Measurements from ENCODE around the gene PLXNA2. TPM values are rescaled to one million over a fixed set of nuclear protein-coding genes. Genes with fewer than 3 reads are reported as not detected.

Gene PLXNA2
- total and polyA plus RNA-seq, 11 donors, result 9.2 to 28.2 (median 18.0) TPM

DNA sequence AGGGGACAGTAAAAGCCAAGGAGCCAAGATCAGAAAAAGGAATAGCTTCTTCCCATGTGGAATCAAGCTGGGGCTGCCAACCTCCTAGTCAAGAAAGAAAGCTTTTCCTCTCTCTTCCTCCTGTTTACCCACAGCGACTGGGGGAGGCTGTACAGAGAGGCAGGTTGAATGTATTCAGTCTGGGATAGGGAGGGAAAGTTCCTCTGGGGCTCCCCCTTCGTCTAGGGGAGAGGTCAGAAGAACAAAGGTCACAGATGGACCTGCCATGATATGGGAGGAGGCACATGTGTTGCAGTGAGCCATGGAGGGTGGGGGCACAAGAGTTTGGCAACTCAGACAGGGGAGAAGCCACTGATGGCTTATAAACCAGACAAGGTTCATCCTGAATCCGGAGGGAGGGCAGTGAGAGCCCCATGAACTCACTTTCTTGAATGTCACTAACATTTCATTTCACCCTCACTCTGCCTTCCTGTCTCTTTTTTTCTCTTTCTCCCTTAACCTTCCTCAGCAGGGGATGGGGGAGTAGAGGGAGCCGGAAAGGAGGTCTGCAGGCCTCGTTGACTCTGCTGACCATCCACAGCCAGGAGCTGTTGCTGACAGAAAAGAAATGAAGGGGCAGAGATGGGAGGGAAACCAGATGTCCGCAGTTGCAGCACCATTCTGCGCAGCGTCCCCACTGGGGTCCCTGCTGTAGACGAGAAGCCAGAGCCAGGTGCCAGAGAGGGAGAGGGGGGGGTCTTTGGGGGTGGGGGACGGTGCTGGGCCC lies 61.1 kb downstream of the PLXNA2 start:
- 76 to 86% (median 78%) methylated on average over 10 of the region's 10 CpGs for WGBS, 4 donors
- Histone ChIP-seq H3K27me3 (no peaks in the 10 kb centered on the region), H3K4me1 (peaks cover 0 to 81% (median 62%) of the 10 kb centered on the region in 12 donors), H3K4me3 (no peak overlapping the region), H3K9me3 (no peaks in the 10 kb centered on the region), H3K36me3 (no peaks in the 10 kb centered on the region), H3K27ac (no peak overlapping the region)
- intact Hi-C loops (cut with DNase I), result loop anchor here in 3 of 10 donors (10.0 kb wide), 1 partner anchor 52 kb away; no protein-coding TSS in a partner anchor
- TF ChIP-seq POLR2A (IDR thresholded peaks at IDR 0.05), result no peak
- no peak for TF ChIP-seq CTCF (IDR thresholded peaks at IDR 0.05)
- ATAC-seq (no peak), DNase-seq (no peak)

- intact Hi-C loops (cut with DNase I), result loop anchor here in 3 of 10 donors (10.0 kb wide), 1 partner anchor 53 kb away; no protein-coding TSS in a partner anchor
- Histone ChIP-seq H3K27ac (peak overlapping the region in 7 of 12 donors; percentile 1 to 61 (median 26)), H3K36me3 (no peaks in the 10 kb centered on the region), H3K27me3 (no peaks in the 10 kb centered on the region), H3K4me1 (peaks cover 0 to 90% (median 65%) of the 10 kb centered on the region in 12 donors), H3K9me3 (no peaks in the 10 kb centered on the region), H3K4me3 (no peak overlapping the region)
- ATAC-seq (no peak), DNase-seq (no peak)
- WGBS, 4 donors, result 59 to 66% (median 60%) methylated on average over 4 of the region's 4 CpGs
- no peak for TF ChIP-seq POLR2A (IDR thresholded peaks at IDR 0.05)
- no peak for TF ChIP-seq CTCF (IDR thresholded peaks at IDR 0.05)
Measured at GRCh38 chr1:208181364-208181763, 62.8 kb downstream of the PLXNA2 start.

DNA sequence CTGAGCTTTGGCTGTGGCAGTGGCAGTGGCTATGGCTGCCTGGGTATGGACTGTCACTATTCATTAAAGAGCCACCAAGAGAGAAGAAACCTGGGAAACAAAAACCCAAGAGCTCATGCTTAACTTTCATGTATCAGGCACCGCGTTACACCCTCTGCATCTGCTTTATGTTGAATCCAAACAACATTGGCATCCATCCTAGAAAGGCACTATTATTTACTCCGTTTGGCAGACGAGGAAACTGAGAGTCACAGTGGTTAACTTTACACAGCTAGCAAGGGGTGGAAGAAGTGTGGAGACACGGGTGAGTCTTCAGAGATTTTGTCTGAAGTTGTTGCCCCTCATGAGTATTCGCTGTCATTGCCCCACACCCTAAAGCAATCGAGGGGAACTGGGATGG lies 63.8 kb downstream of the PLXNA2 start:
- Histone ChIP-seq H3K27me3 (no peaks in the 10 kb centered on the region), H3K4me1 (peaks cover 0 to 96% (median 65%) of the 10 kb centered on the region in 12 donors), H3K4me3 (no peak overlapping the region), H3K36me3 (no peaks in the 10 kb centered on the region), H3K27ac (peak overlapping the region in 6 of 12 donors; percentile 26 to 61 (median 40)), H3K9me3 (no peaks in the 10 kb centered on the region)
- DNase-seq (no peak), ATAC-seq (no peak)
- WGBS, 4 donors, result 60 to 73% (median 66%) methylated on average over 7 of the region's 7 CpGs
- intact Hi-C loops (cut with DNase I), result loop anchor here in 3 of 10 donors (10.0 kb wide), 1 partner anchor 54 kb away; no protein-coding TSS in a partner anchor
- no peak for TF ChIP-seq CTCF (IDR thresholded peaks at IDR 0.05)
- TF ChIP-seq POLR2A (IDR thresholded peaks at IDR 0.05), result no peak

GRCh38 chr1:208179961-208180409 lies 64.2 kb downstream of the PLXNA2 start:
- H3K27me3 ChIP-seq, result no peaks in the 10 kb centered on the region
- H3K4me1 ChIP-seq, result peaks cover 0 to 96% (median 67%) of the 10 kb centered on the region in 12 donors
- WGBS, 4 donors, result 57 to 65% (median 63%) methylated on average over 7 of the region's 7 CpGs
- no peak for DNase-seq
- intact Hi-C loops (cut with DNase I), result loop anchor here in 3 of 10 donors (10.0 kb wide), 1 partner anchor 55 kb away; no protein-coding TSS in a partner anchor
- H3K36me3 ChIP-seq, result no peaks in the 10 kb centered on the region
- ATAC-seq, result peak in 1 of 4 donors; percentile 31
- H3K27ac ChIP-seq, result peak overlapping the region in 9 of 12 donors; percentile 3 to 61 (median 37)
- H3K9me3 ChIP-seq, result no peaks in the 10 kb centered on the region
- TF ChIP-seq CTCF (IDR thresholded peaks at IDR 0.05) (no peak), POLR2A (IDR thresholded peaks at IDR 0.05) (no peak)
- no peak overlapping the region for H3K4me3 ChIP-seq
